PC-3 (cell line): ENCODE measurements around the gene GORASP1.

Experiments used
- EZH2 ChIP-seq: fragments of 300-600 bp; sonication (generic); IDR thresholded peaks from one replicate; pipeline ENCODE4 v1.6.1; 2017; ENCODE audit warnings: antibody characterized with exemption, mild to moderate bottlenecking, low read length; ENCODE audit not compliant: unreplicated experiment
- EZH2phosphoT487 ChIP-seq: fragments of 300-600 bp; sonication (generic); IDR thresholded peaks from 2 replicates; pipeline ENCODE4 v1.6.1; 2018; ENCODE audit warnings: mild to moderate bottlenecking, antibody characterized with exemption, low read length, borderline replicate concordance
- TF ChIP-seq, protein P1 (sequence below): fragments of 300-600 bp; sonication (generic); conservative IDR thresholded peaks from 2 replicates; pipeline ENCODE4 v1.5.1; 2017; ENCODE audit warnings: antibody characterized with exemption, low read depth, mild to moderate bottlenecking, low read length

GRCh38 chr3:39097716-39098472 lies 9.5 kb downstream of the GORASP1 start:
- TF ChIP-seq, protein P1, sequence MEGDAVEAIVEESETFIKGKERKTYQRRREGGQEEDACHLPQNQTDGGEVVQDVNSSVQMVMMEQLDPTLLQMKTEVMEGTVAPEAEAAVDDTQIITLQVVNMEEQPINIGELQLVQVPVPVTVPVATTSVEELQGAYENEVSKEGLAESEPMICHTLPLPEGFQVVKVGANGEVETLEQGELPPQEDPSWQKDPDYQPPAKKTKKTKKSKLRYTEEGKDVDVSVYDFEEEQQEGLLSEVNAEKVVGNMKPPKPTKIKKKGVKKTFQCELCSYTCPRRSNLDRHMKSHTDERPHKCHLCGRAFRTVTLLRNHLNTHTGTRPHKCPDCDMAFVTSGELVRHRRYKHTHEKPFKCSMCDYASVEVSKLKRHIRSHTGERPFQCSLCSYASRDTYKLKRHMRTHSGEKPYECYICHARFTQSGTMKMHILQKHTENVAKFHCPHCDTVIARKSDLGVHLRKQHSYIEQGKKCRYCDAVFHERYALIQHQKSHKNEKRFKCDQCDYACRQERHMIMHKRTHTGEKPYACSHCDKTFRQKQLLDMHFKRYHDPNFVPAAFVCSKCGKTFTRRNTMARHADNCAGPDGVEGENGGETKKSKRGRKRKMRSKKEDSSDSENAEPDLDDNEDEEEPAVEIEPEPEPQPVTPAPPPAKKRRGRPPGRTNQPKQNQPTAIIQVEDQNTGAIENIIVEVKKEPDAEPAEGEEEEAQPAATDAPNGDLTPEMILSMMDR = no peak
- no peak for TF ChIP-seq EZH2
- no peak for TF ChIP-seq EZH2phosphoT487
